Fibroblast of skin of back (primary cell): ENCODE measurements around the gene COX7C. TPM values are rescaled to one million over a fixed set of nuclear protein-coding genes. Genes with fewer than 3 reads are reported as not detected.
"Not testable (repeated sequence)": the region's sequence is repeated elsewhere in the genome, so short reads cannot be mapped to it uniquely, and the experiment has no call there.

Source experiments
- DNase-seq: peaks from one replicate; pipeline ENCODE4 v3.0.0-alpha.2; 2013
- polyA plus RNA-seq, 2 experiments: library from polyadenylated mRNA; unstranded; fragments of 120-200 nt; gene quantifications; one replicate each; pipeline ENCODE4 v1.2.1, GENCODE V29; 2013; ENCODE audit not compliant: insufficient read length in 2 of 2

The COX7C gene, protein sequence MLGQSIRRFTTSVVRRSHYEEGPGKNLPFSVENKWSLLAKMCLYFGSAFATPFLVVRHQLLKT
- polyA plus RNA-seq (2013, experiment 1 of 2; ENCODE audit: insufficient read length): 504 TPM
- 499 TPM for polyA plus RNA-seq (2013, experiment 2 of 2; ENCODE audit: insufficient read length)

DNA sequence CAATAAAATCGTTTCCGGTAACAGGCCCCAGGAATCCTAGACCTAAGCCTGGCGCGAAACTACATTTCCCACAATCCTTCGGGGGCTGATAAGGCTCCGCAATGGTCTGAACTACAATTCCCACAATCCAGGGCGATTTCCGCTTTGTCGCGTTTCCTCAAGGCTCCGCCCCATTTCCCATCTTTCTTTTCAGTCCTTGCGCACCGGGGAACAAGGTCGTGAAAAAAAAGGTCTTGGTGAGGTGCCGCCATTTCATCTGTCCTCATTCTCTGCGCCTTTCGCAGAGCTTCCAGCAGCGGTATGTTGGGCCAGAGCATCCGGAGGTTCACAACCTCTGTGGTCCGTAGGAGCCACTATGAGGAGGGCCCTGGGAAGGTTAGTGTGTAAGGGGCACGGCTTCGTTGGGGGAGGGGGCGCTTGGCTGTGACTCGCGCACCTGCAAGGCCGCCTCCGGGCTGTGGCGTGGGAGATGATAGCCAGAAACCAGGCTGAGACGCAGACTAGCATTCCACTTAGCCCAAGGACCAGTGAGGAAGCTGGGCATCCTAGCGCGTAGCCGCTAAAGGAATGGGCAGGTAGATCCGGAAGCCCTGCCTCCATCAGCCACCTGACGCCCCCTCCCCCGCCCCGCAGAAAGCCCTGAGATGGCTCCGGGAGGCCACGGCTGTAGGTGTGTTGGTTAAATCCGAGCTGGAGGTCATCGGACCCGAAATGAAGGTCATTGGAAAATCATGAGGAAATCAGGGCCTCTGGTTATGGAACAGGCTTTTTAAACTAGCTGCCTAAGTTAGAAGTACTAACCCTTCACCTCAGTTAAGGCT, at the start of gene COX7C:
Gene COX7C, plus strand, starts transcription at position 186 of the 821 bp plus-strand sequence. Its CDS starts 115 bp downstream, at position 301.
- DNase-seq: peak; percentile 96

DNA sequence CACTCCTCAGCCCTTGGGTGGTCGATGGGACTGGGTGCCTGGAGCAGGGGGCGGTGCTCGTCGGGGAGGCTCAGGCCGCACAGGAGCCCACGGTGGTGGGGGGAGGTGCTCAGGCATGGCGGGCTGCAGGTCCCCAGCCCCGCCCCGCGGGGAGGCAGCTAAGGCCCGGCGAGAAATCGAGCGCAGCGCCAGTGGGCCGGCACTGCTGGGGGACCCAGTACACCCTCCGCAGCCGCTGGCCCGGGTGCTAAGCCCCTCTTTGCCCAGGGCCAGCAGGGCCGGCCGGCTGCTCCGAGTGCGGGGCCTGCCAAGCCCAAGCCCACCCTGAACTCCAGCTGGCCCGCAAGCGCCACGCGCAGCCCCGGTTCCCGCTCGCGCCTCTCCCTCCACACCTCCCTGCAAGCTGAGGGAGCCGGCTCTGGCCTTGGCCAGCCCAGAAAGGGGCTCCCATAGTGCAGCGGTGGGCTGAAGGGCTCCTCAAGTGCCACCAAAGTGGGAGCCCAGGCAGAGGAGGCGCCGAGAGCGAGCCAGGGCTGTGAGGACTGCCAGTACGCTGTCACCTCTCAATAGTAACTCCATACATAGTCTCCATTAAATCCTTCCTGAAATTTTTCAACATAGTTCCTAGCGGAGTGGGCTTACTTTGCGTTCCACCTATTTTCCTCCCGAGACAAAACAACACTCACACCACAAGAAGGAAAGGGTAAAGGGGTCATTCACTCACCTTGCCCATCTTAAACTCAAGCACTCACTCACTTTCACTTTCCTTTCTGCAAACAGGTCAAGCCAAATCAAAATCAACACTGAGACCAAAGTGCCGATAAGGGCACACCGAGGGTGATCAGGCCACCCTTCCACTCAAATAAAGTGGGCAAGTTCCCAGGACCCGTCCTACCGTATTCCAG, 48.0 kb upstream of the COX7C start:
- not testable (repeated sequence) for DNase-seq

DNA sequence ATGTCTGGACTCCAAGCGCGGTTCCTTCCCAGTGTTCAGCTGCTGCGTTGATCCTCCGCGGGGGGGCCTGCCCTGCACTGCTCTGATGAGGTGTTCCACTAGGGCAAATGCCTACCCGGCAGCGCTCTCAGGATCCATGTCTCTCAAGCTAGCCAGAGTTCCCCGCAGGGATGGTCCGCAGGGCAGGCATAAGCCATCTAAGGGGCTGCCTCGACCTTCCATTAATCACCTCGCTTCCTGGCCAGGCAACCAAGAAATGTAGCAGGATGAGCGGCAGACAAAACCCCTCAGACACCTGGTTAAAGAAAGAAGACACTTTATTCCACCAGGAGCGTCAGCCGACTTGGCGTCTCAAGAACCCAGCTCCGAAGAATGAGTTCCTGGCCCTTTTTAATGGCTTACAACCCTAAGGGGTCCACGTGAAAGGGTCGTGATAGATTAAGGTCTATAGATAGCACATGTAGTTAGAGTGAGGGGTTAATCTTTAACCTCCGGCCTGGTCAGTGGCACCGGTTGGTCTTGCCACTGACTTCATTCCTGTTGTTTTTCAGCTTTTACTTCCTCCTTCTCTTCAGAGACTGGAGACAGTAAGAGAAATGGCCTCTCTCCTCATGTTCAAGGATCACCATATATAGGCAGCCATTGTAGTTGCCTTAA, 47.2 kb upstream of the COX7C start:
- no peak for DNase-seq

DNA sequence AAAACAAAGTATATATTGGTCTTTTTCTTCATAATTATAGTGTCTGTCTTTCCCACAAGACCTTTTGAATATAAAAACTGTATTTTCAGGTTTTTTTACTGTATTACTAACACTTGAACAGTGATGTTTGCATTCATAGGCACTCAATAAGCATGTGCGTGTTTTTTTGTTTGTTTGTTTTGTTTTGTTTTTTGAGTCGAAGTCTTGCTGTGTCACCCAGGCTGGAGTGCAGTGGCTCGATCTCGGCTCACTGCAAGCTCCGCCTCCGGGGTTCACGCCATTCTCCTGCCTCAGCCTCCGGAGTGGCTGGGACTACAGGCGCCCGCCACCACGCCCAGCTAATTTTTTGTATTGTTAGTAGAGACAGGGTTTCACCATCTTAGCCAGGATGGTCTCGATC, 46.6 kb upstream of the COX7C start:
- DNase-seq: not testable (repeated sequence)

DNA sequence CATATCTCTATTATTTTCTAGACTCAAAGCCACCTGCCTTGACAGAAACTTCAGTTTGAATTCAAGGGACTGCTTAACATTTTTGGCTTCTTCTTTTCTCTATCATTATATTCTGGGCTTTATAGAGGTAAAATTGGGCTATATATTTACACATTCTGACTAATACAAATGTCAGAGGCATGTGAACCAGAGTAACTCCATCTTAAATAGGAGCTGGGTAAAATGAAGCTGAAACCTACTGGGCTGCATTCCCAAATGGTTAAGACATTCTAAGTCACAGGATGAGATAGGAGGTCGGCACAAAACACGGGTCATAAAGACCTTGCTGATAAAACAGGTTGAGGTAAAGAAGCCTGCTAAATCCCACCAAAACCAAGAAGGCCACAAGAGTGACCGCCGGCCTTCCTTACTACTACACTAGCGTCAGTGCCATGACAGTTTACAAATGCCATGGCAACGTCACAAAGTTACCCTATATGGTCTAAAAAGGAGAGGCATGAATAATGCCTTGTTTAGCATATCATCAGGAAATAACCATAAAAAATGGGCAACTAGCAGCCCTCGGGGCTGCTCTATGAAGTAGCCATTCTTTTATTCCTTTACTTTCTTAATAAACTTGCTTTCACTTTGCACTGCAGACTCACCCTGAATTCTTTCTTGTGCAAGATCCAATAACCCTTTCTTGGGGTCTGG, 44.8 kb upstream of the COX7C start:
- no peak for DNase-seq

DNA sequence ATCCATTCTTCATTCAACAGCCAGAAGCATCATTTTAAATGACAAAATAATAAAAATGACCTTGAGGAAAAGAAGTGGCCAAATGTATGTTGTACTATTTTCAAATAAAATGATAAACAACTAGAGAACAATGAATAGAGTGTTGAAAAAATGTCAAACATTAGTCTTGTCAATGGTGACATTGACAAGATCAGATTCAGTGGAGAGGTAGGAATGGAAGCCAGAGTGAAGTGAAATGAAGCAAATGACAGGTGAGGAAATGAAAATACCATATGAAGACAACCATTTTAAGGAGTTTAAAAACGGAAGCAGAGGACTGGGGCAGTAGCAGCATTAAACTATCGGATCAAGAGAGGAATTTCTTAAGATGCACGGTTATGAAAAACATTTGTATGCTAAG, 38.2 kb upstream of the COX7C start:
- no peak for DNase-seq

DNA sequence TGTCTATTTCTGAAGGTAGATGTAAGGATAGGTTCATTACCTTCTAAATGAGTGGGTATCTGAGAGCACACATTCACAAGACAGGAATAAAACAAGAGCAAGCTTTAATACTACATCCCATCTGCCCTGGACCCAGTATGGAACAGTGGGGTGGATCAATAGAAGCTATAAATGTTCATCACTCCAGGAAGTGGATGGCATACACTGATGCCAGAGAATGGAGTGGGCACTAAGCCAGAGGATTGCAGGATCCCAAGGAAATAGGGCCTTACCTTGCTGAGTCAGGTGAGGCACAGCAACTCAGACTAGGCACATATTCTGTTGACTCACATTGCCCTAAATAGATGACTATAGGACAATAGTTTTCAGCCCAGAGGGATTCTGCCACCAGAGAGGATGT, 21.3 kb upstream of the COX7C start:
- no peak for DNase-seq

DNA sequence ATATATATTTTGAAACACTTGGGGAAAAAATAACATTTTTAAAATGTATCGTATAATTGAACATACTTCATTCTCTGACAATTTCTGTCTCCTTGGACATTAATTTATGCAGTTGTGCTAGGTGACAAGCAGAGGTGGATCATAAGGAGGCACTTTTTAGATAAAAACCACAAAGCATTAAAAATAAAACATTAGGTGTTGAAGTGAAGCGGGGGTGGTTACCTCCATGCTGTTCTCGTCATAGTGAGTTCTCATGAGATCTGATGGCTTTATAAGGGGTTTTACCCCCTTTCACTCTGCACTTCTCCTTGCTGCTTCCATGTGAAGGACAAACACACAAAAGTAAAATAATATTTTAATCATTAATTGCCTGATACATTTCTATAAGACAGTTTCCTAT, 11.9 kb upstream of the COX7C start:
- DNase-seq: no peak

DNA sequence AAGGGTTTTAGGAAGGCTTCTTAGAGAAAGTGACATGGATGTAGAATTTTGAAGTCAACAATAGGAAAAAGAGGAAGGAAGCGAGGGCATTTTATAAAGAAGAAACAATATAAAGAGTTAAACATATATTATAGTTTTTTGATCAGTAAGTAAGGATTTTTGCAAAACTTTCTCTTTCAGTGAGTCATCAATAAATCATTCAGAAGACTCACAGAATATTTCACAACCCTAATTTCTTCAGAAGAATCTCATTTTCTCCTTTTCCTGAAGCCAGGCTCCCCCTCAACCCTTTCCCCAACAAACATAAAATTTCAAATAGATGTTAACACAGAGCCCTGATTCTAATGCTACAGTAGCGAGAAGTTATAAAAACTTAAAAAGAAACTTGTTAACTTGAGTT, 4.3 kb upstream of the COX7C start:
- no peak for DNase-seq

DNA sequence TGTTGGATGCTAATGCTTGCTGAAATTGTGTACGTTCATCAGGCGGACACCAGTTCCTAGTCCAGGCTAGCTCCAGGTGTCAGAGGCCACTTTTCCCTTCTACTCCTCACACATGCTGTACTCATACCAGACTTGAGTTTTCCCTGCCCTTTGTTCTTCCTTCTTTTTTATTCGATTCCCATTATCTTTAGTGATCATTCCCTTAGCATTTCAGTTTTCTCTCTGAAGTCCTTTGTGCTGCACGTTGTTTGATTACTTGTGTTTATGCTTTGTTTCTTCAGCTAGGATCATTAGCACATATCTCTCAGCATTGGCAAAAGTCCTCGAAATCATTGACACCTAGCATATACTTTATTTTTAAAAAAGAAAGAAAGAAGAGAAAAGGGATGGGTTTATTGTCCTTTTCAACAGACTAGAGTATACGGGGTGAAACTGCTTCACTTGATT, 409 bp upstream of the COX7C start:
- DNase-seq: no peak

DNA sequence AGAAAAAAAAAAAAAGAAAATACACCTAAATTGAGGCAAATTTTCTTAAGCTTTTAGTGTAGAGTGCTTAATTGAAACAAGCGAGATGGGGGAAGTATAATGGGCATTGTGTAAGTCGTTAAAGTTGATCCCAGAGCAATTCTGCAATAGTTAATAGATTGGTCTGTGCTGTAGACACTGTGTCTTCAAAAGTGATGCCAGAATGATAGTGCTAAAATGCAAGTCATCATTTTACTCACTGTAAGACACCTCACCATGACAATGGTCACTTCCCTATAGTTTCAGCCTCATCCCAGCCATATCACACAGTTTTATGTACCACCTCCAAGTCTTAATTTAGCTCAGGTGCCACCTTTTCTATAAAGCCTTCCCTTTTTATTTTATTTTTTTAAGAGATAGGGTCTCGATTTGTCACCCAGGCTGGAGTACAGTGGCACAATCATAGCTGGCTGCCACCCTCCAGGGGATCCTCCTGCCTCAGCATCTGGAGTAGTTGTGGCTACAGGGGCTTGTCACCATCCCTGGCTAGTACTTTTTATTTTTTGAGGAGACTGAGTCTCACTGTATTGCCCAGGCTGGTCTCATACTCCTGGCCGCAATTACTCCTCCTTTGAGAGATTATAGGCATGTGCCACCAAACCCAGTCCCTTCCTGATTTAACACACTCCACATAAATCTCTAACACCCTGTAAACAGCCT, 6.2 kb downstream of the COX7C start:
- DNase-seq: no peak

DNA sequence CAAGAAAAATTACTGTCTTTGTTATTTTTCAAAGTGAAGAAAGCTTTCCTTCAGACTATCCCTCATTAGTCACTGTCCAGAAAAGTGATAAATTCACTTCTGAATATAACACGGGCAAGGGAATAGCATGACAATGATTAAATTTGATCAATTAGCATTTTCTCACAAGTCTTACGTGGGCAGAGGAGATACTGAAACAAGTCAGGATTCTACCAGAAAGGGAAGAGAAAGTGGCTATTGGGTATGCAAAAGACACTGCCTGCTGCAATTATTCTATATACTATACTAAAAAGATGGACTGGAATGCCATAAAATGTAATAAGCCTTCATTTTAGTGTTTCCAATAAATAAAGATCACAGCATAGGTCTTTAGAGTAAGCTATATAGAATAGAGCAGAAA, 7.4 kb downstream of the COX7C start:
- DNase-seq: no peak

DNA sequence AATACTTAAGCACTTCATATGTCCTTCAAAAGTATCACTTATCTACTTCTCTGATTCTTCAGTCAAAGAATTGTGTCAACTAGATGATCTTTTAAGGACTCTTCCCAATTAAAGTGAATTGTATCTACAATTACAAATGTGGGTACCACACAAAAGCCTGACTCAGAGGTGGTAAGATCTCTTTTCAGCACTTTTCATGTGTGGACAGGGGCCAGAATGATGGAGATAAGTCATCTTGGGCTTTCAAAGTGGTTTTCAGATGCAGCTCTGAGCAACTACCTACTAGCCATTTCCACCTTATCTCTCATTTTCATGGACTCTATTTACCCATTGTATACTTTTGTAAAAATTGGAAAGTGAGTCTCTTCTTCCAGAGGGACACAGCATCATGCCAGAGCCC, 8.4 kb downstream of the COX7C start:
- DNase-seq: no peak

DNA sequence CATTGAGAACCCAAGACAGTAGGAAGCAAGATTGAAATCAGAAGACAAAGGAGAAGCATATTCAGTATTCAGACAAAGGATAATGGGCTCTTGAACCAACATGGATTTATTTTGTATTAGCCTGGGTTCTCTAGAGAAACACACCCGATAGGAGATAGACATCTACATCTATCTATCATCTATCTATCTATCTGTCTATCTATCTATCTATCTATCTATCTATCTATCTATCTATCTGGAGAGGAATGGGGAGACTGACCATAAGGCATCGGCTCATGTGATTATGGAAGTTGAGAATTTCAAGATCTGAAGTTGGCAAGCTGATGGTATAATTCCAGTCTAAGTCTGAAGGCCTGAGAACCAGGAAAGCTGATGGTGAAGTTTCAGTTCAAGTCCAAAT, 13.4 kb downstream of the COX7C start:
- no peak for DNase-seq

DNA sequence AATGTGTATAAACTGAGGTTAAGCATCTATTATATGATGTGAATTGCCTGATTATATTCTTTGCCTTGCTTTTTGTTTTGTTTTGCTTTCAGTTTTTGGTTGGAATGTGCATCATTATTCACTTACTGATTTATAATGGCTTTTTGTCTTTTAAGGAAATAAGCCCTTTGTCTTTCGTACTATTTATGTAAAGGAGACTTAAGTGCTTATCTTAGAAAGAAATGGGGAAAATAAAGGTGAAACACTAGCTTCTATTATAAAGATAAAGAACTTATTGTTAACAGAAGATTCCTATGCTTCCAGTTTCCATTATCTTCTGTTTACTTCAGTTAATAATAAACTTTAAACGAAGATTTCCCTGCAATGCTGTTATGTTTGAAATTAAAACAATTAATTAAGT, 23.3 kb downstream of the COX7C start:
- no peak for DNase-seq

DNA sequence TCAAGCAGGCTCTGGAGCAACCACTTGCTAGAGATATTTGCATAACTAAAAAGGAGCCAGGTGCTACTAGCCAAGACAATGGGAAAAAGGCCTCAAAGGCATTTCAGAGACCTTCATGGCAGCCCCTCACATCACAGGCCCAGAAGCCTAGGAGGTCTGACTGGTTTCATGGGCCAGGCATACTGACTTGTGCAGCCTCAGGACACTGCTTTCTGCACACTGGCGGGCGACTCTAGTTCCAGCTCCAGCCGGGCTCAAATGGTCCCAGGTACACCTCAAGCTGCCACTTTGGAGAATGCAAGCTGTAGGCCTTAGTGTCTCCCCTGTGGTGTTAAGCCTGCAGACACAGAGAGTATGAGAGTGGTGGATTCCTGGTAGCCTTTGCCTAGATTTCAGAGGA, 27.1 kb downstream of the COX7C start:
- no peak for DNase-seq

DNA sequence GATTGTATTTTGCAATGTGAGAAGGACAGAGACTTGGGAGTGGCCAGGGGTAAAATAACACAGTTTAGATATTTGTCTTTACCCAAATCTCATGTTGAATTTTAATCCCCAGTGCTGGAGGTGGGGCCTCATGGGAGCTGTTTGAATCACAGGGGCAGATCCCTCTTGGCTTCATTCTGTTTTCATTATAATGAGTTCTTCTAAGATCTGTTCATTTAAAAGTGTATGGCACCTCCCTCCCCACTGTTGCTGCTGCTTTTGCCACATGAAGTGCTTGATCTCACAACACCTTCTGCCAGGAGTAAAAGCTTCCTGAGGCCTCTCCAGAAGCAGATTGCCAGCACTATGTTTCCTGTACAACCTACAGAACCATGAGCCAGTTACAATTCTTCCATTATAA, 28.1 kb downstream of the COX7C start:
- DNase-seq: no peak

DNA sequence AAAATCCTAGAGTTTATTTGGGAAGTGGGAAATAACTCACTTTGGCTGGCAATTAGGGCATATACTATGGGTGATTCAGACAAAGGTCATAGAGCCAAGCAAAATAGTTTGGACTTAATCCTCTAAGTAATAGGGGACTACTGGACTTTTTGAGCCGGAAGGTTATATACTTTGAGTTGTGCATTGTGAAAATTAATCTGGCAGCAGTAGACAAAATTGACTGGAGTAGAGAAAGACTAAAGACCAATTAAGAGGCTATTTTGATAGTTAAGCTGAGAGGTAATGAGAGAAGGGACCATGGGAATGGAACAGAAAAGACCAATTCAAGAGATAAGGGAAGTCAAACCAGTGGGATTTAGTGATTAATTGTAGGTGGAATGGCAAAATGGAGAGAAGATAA, 28.9 kb downstream of the COX7C start:
- DNase-seq: no peak

DNA sequence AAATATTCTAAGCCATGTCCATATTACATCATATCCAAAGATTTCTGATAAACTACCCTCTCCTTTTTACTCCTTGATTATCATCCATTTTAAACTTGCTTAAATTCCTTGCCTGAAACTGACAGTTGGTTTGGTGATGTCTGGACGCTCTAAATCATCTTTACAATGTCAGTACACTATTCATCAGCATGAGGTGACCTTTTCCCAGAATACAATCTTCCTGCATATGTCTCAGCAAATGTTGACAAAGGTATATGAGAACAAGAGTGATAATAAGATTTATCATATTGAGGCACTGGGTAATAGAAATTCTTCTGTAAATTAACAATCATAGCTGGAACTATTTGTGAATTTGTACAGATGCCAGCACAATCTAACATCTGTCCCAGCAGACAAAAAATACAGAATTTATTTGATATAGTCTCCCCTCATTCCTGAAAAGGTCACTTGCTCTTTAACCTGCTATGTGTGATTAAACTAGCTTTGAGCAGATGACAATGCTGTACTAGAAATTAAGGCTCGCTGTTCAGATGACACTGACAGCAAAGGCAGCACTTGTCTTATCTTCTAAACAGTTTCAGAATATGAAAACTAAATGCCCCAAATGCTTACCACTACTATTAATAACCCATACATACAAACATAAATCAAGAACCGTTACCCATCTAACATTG, 32.2 kb downstream of the COX7C start:
- DNase-seq: no peak

DNA sequence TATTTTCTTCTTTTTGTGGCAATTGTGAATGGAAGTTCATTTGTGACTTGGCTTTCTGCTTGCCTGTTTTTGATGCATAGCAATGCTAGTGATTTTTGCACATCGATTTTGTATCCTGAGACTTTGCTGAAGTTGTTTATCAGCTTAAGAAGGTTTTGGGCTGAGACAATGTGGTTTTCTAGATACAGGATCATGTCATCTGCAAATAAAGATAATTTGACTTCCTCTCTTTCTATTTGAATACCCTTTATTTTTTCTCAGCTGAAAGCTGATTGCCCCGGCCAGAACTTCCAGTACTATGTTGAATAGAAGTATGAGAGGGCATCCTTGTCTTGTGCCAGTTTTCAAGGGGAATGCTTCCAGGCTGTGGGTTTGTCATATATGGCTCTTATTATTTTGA, 43.0 kb downstream of the COX7C start:
- not testable (repeated sequence) for DNase-seq

DNA sequence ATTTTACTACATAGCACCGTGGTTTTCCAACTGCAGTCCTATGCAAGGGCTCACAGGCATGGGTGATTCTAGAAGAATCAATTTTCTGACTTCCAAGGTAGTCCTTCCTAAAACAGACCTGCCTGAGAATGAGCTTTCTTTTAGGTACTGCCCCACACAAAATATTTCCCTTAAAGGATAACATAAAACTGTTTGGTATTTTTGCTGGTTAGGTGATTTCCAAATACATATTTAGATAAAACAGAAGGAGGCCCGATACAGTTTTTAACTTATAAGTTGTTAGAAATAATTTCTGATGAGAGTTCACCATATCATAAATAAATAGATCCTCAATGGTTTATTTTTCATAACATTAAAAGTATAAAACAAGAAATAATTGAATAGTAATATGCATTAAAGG, 46.4 kb downstream of the COX7C start:
- no peak for DNase-seq
